SK-N-SH (cell line): ENCODE measurements around the gene MYF6. TPM values are rescaled to one million over a fixed set of nuclear protein-coding genes. Genes with fewer than 3 reads are reported as not detected.

ENCODE experiments used
- CTCF ChIA-PET: fragments of 300-600, 350-600 bp; formaldehyde crosslinking; extraction: SDS; loops from one replicate; lab custom pipeline; 2021; lab: Yijun Ruan, JAX
- POLR2A ChIA-PET: fragments of 350-600 bp; sonication (Branson Sonifier 250); formaldehyde crosslinking; extraction: SDS; loops from one replicate; lab custom pipeline; 2020; ENCODE audit warnings: antibody characterized with exemption, inconsistent platforms; lab: Yijun Ruan, JAX
- DNase-seq: peaks from one replicate; pipeline ENCODE4 v3.0.0; 2012
- H2AFZ ChIP-seq: fragments of 200-600 bp; sonication (generic); 2 replicates; pipeline ENCODE4 v1.8.1; 2016; ENCODE audit warnings: antibody characterized with exemption, mild to moderate bottlenecking, low read depth
- H3F3A ChIP-seq: fragments of 200-600 bp; sonication (generic); replicated peaks from 2 replicates; pipeline ENCODE3; 2016; ENCODE audit warnings: antibody characterized with exemption, mild to moderate bottlenecking; ENCODE audit not compliant: insufficient read depth
- H3K27ac ChIP-seq, 2 experiments: fragments of 200-500 bp in 1 of 2; fragments of 200-600 bp in 1 of 2; sonication (Bioruptor generic) in 1 of 2; sonication (generic), shearing (Covaris generic) in 1 of 2; 2 replicates each; pipeline versions ENCODE4 v1.5.1 to v1.6.1; 2014 to 2016; ENCODE audit warnings: low read depth in 2 of 2, inconsistent platforms in 1 of 2, low read length in 1 of 2, mild to moderate bottlenecking in 1 of 2, mixed read lengths in 1 of 2
- H3K27me3 ChIP-seq: fragments of 200-600 bp; sonication (generic), shearing (Covaris generic); 2 replicates; pipeline ENCODE4 v1.6.1; 2016; ENCODE audit warnings: mixed run types; ENCODE audit not compliant: insufficient read depth
- H3K36me3 ChIP-seq, 2 experiments: fragments of 200-500 bp in 1 of 2; fragments of 200-600 bp in 1 of 2; sonication (Bioruptor generic) in 1 of 2; sonication (generic) in 1 of 2; replicated peaks in 1 of 2; 2 replicates each; pipeline versions ENCODE3 to v1.5.1; 2014 to 2016; ENCODE audit warnings: low read length in 1 of 2, mild to moderate bottlenecking in 1 of 2; ENCODE audit not compliant: insufficient read depth in 2 of 2, control insufficient read depth in 1 of 2
- H3K4me1 ChIP-seq, 2 experiments: fragments of 200-500 bp in 1 of 2; fragments of 200-600 bp in 1 of 2; sonication (Bioruptor generic) in 1 of 2; sonication (generic), shearing (Covaris generic) in 1 of 2; 2 replicates each; pipeline versions ENCODE4 v1.5.1 to v1.6.1; 2014 to 2016; ENCODE audit warnings: low read depth in 1 of 2, low read length in 1 of 2, mixed run types in 1 of 2; ENCODE audit not compliant: insufficient read depth in 2 of 2, control insufficient read depth in 1 of 2
- H3K4me2 ChIP-seq: fragments of 200-600 bp; sonication (generic), shearing (Covaris generic); 2 replicates; pipeline ENCODE4 v1.6.1; 2017; ENCODE audit warnings: mixed run types
- H3K4me3 ChIP-seq, 2 experiments: fragments of 200-500 bp in 1 of 2; fragments of 200-600 bp in 1 of 2; sonication (Bioruptor generic) in 1 of 2; sonication (generic), shearing (Covaris generic) in 1 of 2; 2 replicates each; pipeline versions ENCODE4 v1.5.1 to v1.8.1; 2014 to 2016; ENCODE audit warnings: low read depth in 2 of 2, inconsistent platforms in 1 of 2, low read length in 1 of 2, mild to moderate bottlenecking in 1 of 2, mixed read lengths in 1 of 2, moderate library complexity in 1 of 2
- H3K79me2 ChIP-seq: fragments of 200-600 bp; sonication (generic); 2 replicates; pipeline ENCODE4 v1.8.1; 2017; ENCODE audit warnings: mild to moderate bottlenecking; ENCODE audit not compliant: insufficient read depth
- H3K9ac ChIP-seq: fragments of 200-600 bp; sonication (generic); 2 replicates; pipeline ENCODE4 v1.6.1; 2017; ENCODE audit warnings: mixed run types
- H3K9me2 ChIP-seq: fragments of 200-600 bp; sonication (generic); 2 replicates; pipeline ENCODE4 v1.6.1; 2017; ENCODE audit warnings: mixed run types
- H3K9me3 ChIP-seq: fragments of 200-600 bp; sonication (generic); 2 replicates; pipeline ENCODE4 v1.6.1; 2017; ENCODE audit warnings: mixed run types, mild to moderate bottlenecking, moderate library complexity
- H4K20me1 ChIP-seq: fragments of 200-600 bp; sonication (generic); 2 replicates; pipeline ENCODE4 v1.6.1; 2017; ENCODE audit warnings: mild to moderate bottlenecking, mixed run types; ENCODE audit not compliant: insufficient read depth
- ELF1 ChIP-seq: IDR thresholded peaks from 2 replicates; pipeline ENCODE4 v1.4.0; 2012
- EZH2phosphoT487 ChIP-seq: fragments of 200-600 bp; sonication (generic); IDR thresholded peaks from 2 replicates; pipeline ENCODE4 v1.6.1; 2017; ENCODE audit warnings: low read depth, mixed run types, mild to moderate bottlenecking, antibody characterized with exemption, moderate library complexity, borderline replicate concordance
- FOXJ3 ChIP-seq: sonication (generic); formaldehyde crosslinking; IDR thresholded peaks from 2 replicates; pipeline ENCODE4 v1.5.1; 2020; ENCODE audit warnings: mild to moderate bottlenecking, missing genetic modification reagents
- FOXM1 ChIP-seq: IDR thresholded peaks from 2 replicates; pipeline ENCODE4 v1.4.0; 2012; ENCODE audit warnings: low read depth, mild to moderate bottlenecking
- NFIC ChIP-seq: IDR thresholded peaks from 2 replicates; pipeline ENCODE4 v1.4.0; 2012; ENCODE audit warnings: borderline replicate concordance
- RAD21 ChIP-seq: IDR thresholded peaks from 2 replicates; pipeline ENCODE4 v1.6.1; 2012; ENCODE audit warnings: mild to moderate bottlenecking, low read length
- RCOR1 ChIP-seq: fragments of 150-350 bp; IDR thresholded peaks from 2 replicates; pipeline ENCODE4 v1.6.1; 2017; ENCODE audit warnings: antibody characterized with exemption, low read length
- SMC3 ChIP-seq: IDR thresholded peaks from 2 replicates; pipeline ENCODE4 v1.6.1; 2012; ENCODE audit warnings: low read depth, low read length, improper control_type of control experiment
- TAF1 ChIP-seq: IDR thresholded peaks from 2 replicates; pipeline ENCODE4 v1.6.1; 2012; ENCODE audit warnings: low read depth, mild to moderate bottlenecking, low read length, moderate library complexity, borderline replicate concordance
- TEAD4 ChIP-seq: IDR thresholded peaks from 2 replicates; pipeline ENCODE4 v1.4.0; 2012; ENCODE audit warnings: mild to moderate bottlenecking, borderline replicate concordance; ENCODE audit not compliant: insufficient read depth
- WGBS: methylation state at CpG from one replicate; pipeline ENCODE4 v1.1.6; 2017; ENCODE audit warnings: low lambda C conversion rate; 5-methylcytosine and 5-hydroxymethylcytosine counted together
- polyA plus RNA-seq, 3 experiments: library from polyadenylated mRNA; depleted of rRNA; stranded (reverse); fragments of >200 nt; gene quantifications; 2 replicates each; pipeline ENCODE4 v1.2.3, GENCODE V29; 2012
- TF ChIP-seq, protein P1 (sequence below): fragments of 150-350 bp; IDR thresholded peaks from 2 replicates; pipeline ENCODE4 v1.6.1; 2016; ENCODE audit warnings: mild to moderate bottlenecking, low read depth, low read length
- TF ChIP-seq, protein P2 (sequence below): IDR thresholded peaks from 2 replicates; pipeline ENCODE4 v1.6.1; 2012; ENCODE audit warnings: mild to moderate bottlenecking, low read depth, low read length, moderate library complexity
- TF ChIP-seq, protein P3 (sequence below): IDR thresholded peaks from 2 replicates; pipeline ENCODE4; 2012

Gene MYF6
- polyA plus RNA-seq, 1 of the 3 experiments (the other 2 are of a cell fraction), result not detected

DNA sequence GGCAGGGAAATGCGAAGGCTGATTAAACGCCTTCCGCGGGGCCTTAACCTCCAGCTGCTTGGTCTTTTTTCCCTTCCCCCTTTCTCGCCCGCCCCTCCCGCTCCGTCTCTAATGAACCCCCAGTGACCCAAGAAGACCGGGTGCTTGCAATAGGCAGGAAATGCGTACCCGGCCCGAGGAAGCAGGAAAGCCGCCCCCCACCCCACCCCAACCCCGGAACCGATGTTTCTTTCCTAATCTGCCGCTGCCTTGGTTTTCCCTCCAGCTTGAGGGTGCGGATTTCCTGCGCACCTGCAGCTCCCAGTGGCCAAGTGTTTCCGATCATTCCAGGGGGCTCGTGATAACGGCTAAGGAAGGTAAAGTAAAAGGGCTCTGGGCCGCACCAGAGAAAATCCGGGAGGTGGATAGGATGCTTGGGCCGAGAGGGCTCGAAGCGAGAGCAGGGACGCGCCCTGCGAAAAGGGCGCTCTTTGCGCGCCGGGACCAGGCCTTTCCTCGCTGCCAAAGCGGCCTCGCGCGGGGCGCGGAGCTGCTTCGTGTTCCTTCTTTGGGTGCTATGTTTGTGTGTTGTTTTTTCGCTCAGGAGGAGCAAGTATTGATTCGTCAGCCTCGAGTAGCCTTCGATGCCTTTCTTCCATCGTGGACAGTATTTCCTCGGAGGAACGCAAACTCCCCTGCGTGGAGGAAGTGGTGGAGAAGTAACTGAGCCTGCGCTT lies 983 bp downstream of the MYF6 start:
- Histone ChIP-seq H3K4me2 (no peak overlapping the region), H2AFZ (no peak overlapping the region), H3K27ac (no peak overlapping the region), H4K20me1 (no peaks in the 10 kb centered on the region), H3K9me2 (no peaks in the 10 kb centered on the region), H3K4me3 (no peak overlapping the region), H3K36me3 (no peaks in the 10 kb centered on the region), H3K4me1 (no peaks in the 10 kb centered on the region), H3F3A (no peaks in the 10 kb centered on the region), H3K9ac (no peak overlapping the region), H3K79me2 (no peaks in the 10 kb centered on the region), H3K27me3 (peaks cover 59% of the 10 kb centered on the region), H3K9me3 (no peaks in the 10 kb centered on the region)
- WGBS, result 34% methylated on average over 48 of the region's 50 CpGs
- ChIA-PET CTCF (interaction anchor here (1.5 kb wide), 1 partner anchor 26 kb away, joined by 3 read pairs; no protein-coding TSS in a partner anchor), POLR2A (no interaction called here)
- no peak for DNase-seq
- TF ChIP-seq EZH2phosphoT487, result peak; percentile 53; the same call in 1 of the 2 replicates
- no peak for TF ChIP-seq NFIC

DNA sequence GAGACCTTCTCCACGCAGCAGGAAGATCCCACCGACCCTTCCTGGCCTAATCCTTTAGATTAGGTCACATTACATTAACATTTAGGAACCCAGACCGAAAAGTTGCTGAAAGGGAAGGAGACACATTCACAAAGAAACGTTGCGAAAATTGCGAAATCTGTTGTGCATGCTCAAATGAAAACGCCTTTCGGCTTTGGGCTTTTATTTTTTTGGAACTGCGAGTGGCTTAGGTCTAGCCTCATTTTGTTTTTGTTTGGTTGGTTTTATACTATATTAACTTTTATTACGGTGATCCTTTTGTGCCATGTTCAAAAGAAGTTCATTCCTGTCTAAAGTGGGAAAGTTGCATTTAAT lies 1.5 kb downstream of the MYF6 start:
- Histone ChIP-seq H3F3A (no peaks in the 10 kb centered on the region), H3K36me3 (no peaks in the 10 kb centered on the region), H3K79me2 (no peaks in the 10 kb centered on the region), H3K27me3 (peaks cover 64% of the 10 kb centered on the region), H3K9ac (no peak overlapping the region), H3K4me2 (no peak overlapping the region), H3K9me2 (no peaks in the 10 kb centered on the region), H3K4me3 (no peak overlapping the region), H2AFZ (no peak overlapping the region)
- TF ChIP-seq FOXJ3 (CRISPR knock-in tag) (no peak), RAD21 (no peak), RCOR1 (no peak), TAF1 (no peak), TEAD4 (no peak)
- TF ChIP-seq, all 33 proteins: peak for 0
- WGBS, result 23% methylated on average over 10 of the region's 10 CpGs
- ChIA-PET POLR2A (no interaction called here), CTCF (interaction anchor here (1.5 kb wide), 1 partner anchor 27 kb away, joined by 3 read pairs; no protein-coding TSS in a partner anchor)
- no peak overlapping the region for H3K27ac ChIP-seq
- H3K9me3 ChIP-seq, result no peaks in the 10 kb centered on the region
- no peak for DNase-seq
- H3K4me1 ChIP-seq, result no peaks in the 10 kb centered on the region
- no peaks in the 10 kb centered on the region for H4K20me1 ChIP-seq

DNA sequence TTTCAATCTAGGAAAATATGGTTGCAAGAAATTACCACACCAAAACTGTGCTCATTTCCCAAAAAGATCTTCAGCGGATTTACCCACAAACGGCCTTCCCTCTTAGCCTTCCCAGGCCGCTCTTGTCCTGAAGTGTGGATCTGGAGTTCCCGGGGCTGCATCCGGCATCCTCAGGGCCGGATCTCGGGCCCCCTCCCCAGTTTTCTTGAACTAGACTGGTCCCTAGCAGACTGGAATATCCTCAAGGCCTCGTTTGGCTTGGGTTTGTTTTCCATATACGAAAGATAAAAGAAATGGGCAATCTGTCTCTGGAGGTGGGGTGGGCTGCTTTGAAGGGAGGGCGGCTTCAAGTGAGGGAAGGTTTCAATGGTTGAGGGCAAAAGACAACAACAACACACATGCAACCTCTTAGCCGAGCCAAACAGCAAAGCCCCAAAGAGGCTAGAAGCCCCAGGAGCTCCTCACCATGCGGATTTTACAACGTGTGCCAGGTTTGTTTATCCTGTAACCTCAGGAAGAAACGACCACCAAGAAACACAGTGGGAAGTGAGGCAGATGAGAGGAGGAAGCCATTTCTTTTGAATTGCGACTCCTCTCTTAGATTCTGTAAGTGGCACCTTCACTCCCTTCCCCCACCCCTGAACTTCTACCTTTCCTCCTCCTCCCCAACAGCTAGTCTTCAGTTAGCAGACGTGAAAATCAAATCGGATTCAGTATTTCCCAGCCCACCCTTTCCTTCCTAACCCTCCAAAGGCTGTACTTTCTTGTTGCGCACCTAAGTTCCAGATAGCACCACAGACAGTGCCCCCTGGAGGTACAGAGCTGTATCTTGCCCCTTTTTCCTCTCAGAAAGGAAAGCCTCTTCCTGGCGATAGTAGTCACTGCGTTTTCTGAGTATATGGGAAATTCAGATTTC lies 2.6 kb downstream of the MYF6 start:
- DNase-seq, result peak; percentile 43
- no peaks in the 10 kb centered on the region for H3K9me2 ChIP-seq
- 16% methylated on average over 19 of the region's 20 CpGs for WGBS
- TF ChIP-seq, protein P1, sequence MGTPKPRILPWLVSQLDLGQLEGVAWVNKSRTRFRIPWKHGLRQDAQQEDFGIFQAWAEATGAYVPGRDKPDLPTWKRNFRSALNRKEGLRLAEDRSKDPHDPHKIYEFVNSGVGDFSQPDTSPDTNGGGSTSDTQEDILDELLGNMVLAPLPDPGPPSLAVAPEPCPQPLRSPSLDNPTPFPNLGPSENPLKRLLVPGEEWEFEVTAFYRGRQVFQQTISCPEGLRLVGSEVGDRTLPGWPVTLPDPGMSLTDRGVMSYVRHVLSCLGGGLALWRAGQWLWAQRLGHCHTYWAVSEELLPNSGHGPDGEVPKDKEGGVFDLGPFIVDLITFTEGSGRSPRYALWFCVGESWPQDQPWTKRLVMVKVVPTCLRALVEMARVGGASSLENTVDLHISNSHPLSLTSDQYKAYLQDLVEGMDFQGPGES, result no peak
- TF ChIP-seq FOXM1, result no peak
- TF ChIP-seq RAD21, result peak; percentile 41; the same call in 1 of the 2 replicates
- TF ChIP-seq ELF1, result no peak
- TF ChIP-seq, protein P2, sequence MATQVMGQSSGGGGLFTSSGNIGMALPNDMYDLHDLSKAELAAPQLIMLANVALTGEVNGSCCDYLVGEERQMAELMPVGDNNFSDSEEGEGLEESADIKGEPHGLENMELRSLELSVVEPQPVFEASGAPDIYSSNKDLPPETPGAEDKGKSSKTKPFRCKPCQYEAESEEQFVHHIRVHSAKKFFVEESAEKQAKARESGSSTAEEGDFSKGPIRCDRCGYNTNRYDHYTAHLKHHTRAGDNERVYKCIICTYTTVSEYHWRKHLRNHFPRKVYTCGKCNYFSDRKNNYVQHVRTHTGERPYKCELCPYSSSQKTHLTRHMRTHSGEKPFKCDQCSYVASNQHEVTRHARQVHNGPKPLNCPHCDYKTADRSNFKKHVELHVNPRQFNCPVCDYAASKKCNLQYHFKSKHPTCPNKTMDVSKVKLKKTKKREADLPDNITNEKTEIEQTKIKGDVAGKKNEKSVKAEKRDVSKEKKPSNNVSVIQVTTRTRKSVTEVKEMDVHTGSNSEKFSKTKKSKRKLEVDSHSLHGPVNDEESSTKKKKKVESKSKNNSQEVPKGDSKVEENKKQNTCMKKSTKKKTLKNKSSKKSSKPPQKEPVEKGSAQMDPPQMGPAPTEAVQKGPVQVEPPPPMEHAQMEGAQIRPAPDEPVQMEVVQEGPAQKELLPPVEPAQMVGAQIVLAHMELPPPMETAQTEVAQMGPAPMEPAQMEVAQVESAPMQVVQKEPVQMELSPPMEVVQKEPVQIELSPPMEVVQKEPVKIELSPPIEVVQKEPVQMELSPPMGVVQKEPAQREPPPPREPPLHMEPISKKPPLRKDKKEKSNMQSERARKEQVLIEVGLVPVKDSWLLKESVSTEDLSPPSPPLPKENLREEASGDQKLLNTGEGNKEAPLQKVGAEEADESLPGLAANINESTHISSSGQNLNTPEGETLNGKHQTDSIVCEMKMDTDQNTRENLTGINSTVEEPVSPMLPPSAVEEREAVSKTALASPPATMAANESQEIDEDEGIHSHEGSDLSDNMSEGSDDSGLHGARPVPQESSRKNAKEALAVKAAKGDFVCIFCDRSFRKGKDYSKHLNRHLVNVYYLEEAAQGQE, result no peak
- TF ChIP-seq, protein P3, sequence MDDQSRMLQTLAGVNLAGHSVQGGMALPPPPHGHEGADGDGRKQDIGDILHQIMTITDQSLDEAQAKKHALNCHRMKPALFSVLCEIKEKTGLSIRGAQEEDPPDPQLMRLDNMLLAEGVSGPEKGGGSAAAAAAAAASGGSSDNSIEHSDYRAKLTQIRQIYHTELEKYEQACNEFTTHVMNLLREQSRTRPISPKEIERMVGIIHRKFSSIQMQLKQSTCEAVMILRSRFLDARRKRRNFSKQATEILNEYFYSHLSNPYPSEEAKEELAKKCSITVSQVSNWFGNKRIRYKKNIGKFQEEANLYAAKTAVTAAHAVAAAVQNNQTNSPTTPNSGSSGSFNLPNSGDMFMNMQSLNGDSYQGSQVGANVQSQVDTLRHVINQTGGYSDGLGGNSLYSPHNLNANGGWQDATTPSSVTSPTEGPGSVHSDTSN, result no peak
- TF ChIP-seq SMC3, result peak; percentile 48; the same call in 1 of the 2 replicates

More for the DNA sequence above, 2.6 kb downstream of the MYF6 start:
- Histone ChIP-seq H3K79me2 (no peaks in the 10 kb centered on the region), H3K4me2 (no peak overlapping the region), H3K9ac (no peak overlapping the region), H3K27ac (no peak overlapping the region), H3F3A (no peaks in the 10 kb centered on the region), H3K9me3 (no peaks in the 10 kb centered on the region), H3K4me1 (no peaks in the 10 kb centered on the region), H2AFZ (peak overlapping the region; percentile 54; the same call in 1 of the 2 replicates), H3K4me3 (no peak overlapping the region; a peak in 1 of 4 replicates), H4K20me1 (no peaks in the 10 kb centered on the region), H3K27me3 (peaks cover 75% of the 10 kb centered on the region), H3K36me3 (no peaks in the 10 kb centered on the region)
- ChIA-PET POLR2A (no interaction called here), CTCF (interaction anchor here (0.6 to 2.2 kb wide), 9 partner anchors 9 to 91 kb away, joined by 3 to 12 read pairs (median 3); no protein-coding TSS in a partner anchor)
